ENCODE measurements around the gene HLCS.

HLCS gene

DNA sequence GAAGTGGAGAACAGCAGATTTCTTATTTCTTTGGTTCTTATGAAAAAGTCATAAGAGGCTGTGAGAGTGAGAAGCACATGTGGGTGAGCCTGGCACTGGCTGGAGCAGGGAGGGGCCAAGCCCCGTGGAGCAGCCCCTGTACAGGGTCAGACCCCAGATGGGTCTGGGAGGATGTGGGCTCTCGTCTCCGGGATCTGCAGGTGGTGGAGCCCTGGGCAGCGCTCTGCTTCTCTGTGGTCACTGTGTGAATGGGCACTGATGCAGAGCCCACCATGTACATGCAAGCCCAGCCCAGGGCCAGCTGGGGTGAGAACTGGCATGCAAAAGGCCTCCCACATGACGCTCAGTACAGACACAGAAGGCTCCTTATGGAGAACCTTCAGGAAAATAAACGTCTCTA is 200.0 kb downstream of the HLCS start:
- DNase-seq: no peak

DNA sequence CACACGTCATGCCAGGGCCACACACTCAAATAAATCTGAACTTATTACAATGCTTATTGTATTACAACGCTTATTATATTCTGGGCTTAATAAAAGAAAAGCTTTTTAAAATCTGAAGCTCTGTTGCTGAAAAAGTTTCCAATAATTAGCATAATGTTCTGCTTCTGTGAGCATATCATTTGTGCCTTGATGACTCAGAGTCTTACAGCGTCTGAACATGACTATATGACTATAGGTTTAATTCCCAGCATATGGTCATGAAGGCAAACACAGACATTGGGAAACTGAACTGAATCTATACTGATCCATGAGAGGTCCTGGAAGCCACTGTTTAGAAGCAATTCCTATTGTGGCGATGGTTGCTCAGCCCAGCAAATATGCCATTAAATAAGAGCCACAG is 201.2 kb downstream of the HLCS start:
- no peak for DNase-seq

DNA sequence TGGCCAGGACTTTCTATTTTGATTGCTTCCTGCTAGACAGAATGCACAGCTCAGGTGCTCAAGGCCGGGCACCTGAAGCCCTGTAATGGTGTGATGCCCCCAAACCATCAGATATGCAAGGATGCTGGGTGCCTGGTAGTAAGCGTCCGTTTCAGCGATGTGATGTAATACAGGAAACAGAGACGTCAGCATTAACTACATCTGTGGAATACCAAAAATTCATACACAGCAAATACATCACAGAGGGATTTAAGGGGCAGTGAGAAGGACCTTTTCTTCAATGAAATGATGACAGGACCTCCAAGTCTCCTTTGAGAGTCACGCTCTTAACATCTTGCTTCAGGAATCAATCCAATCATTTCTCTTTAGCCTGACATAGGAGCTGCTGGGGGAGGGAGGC is 203.2 kb downstream of the HLCS start:
- no peak for DNase-seq

DNA sequence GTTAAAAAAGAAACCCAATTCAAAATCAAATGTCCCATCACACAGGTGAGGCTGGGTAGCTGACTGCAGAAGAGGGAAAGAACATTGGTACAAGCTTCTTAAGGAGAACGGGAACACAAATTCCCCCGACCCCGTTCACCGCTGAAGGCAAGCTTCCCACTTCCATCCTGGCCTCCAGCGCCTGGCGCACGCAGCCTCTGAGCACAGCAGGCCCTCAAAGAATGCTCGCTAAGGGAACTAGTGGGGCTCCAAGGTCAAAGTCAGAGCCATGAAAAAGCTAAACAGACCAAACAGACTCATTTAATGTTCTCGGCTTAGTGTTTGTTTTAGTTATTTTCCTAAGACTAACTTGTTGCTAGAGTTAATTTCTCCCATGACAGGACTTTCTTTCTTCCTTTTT is 203.8 kb downstream of the HLCS start:
- DNase-seq: no peak

DNA sequence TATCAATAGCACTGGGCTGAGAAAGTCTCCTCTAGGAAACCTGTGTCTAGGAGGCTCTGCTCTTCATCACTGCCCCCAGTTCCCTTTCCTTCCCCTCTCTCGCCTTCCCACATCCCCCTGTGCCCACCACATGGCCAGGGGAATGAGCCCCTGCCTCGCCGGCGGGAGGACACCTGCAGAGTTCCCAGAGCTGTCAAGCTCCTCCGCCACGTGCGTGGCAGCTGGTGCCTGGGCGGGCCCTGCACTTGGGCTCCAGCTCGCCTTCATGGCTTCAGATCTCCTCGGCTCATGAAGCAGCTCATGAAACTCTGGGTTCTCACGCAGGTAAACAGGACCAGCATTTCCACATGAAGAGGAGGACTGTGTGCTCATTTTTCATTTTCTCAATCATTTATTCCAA is 204.8 kb downstream of the HLCS start:
- DNase-seq: no peak

DNA sequence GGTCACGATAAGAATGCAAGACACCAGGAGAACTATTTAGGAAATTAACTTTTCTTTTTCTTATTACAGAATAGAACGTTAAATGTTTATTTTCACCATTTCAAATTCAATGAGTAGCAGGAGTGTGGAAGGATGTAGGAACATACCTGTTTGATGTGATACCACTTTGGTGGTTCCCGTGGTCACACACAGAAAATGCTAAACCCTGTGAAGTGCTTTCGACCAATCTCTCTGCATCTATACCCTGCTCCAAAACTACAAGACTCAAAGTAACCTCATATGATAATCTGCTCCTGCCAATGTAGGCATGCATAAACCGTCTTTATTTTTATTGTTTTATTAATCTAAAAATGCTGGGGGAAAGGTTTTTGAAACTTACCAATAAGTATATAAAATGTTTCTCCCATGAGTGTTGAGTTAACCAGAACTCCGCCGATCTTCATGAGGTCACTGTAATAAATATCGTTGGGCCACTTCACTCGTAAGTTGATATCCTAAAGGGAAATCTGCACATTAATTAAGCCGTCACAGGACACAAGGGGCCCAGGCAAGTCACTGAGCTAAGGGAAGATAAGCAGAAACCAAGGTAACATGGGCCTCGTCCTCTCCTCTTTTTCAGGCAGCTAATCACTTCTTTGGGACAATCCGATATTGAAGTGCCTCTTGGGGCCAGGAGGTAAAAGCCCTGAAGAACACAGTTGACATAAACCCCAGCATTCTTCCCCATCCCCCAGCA is 207.0 kb downstream of the HLCS start:
- peak; percentile 50 for DNase-seq

DNA sequence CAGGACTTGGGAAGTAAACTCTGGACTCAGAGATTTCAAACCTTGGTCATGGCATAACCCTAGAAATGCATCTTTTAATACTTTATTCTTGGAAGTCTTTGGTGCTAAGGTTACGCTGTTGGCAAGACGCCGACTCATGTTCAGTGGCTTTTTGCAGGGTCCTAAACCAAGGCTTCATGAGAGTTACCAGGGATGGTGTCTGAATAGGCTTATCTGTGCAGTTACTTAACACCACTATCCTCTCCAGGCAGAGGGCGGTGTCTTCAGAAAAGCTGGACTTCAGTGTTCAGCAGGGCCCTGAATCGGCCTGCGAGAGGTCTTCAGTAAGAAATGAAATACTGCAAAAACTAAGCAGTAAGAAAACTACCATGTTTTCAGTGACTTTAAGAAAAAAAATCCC is 209.3 kb downstream of the HLCS start:
- no peak for DNase-seq

DNA sequence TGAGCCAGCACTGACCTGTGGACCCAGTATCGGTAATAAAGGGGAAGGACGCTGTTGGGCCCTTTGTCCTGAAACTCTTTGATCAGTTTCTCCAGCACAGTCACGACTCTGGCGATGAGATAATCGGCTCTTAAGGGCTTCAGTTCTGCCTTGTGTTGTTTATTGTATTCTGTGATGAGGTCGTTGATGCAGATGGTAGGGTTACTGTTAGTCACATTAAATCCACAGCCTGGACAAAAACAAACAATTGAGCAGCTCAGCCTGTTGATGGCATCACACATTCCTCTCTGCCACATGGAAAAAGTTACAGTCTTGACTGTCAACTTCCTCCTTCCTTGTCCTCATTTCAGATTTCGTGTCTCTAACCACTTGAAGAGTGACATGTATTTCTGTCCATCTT is 209.9 kb downstream of the HLCS start:
- no peak for DNase-seq

DNA sequence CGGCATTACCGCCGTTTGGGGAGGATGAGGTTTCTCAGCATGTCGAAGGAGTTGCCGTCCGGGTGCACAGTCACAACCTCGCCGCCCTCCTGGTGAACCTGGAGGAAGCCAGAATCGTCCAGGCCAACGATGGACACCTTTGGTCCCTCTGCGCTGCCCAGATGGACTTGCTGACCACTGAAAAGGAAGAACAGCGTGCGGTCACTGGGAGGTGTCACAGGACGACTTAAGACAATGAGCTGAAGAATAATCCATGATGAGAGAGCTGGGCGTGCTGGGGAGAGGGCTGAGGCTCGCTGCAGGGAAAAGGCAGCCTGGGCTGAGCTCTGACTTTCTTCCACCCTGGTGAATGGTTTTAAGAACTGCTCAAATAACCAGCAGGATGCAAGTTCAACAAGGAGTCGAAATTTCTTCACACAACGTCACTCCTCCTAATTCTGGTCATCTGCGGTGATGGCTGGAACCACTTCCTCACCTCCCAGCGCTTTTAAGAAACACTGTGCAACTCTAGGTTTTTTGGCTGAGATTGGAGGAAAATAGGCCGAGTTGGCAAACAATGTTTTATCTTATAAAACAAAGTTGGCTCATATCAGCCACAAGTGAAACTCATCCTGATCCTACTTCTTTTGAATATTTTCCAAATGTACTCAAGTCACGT is 212.1 kb downstream of the HLCS start:
- no peak for DNase-seq

DNA sequence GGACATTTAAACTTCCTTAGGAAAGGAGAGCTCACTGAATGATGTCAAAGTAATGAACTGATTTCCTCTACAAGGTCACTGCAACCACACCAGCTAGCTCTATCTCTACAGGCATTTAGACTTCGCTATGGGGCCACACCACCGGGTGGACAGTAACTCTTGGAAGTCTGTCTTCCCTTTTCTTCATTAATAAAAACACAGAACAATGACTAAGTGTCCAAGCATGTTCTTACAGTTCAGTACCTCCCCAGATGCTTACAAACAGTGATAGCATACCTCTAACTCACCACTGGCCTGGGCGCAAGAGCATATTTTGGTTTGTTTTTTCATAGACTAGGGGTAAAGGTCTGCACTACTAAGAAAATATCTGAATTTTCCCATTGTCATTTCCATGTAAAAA is 212.9 kb downstream of the HLCS start:
- DNase-seq: no peak

DNA sequence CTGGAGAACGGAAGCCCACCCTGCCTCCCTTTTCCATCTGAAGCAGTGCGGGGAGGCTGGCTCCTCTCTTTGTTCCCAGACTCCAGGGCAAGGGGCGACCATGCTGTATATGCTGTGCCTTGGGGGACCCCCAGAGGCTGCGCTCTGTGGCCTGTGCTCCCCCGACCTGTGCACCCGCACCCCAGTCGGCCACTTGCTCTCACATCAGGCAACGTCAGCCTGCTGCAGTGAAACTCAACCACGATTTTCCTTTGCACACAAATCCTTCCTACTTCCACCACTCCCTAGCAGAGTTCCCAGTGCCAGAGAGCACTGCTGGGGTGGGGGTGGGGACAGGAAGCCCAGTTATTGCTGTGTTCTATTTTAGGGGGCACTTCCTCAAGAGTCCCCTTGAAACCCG is 215.1 kb downstream of the HLCS start:
- no peak for DNase-seq

DNA sequence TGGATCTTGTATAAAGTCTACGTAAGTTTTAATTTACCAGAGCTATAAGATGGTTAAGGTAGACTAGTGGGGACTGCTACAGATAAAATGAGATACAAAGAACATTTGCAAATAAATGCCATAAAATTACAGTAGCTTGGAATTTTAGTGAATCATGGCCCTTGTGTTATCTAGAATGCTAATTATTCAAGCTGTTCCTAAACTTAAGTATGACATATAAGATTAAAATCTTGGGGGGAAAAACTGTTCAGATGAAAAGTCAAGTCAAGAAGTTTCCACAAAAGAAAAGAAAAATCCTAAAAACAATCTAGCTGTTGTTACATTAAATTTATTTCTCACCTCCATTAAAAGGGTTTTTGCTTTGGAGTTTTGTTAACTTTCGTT is 215.9 kb downstream of the HLCS start:
- no peak for DNase-seq

DNA sequence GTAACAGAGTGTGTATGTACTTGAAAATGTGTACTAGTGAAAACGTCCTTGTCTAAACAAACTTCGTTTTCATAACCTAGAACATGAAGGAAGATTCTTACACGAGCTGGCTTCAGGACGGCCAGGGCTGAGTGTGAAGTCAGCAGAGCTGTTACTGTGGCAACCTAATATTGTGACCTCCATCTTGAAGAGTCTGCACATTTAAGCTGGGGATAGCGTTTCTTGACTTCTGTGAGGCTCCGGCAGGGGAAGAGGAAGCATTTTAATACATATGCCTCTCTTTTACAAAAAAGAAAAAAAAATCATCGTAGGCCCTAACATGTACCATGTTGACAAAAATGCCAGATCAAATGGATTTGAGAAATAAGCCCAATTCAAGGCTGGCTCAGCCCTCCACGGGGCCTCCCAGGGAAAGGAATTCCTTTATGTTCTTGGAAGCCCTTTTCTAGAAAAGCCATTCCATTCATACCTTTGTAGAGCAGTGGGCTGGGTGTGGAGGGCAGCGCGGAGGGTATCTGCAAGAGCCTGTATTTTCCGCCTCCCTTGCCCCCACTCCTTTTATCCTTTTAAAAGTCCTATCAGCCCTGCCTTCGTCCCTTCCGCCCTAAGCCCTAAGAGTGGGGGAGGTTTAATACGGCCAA is 216.4 kb downstream of the HLCS start:
- no peak for DNase-seq

DNA sequence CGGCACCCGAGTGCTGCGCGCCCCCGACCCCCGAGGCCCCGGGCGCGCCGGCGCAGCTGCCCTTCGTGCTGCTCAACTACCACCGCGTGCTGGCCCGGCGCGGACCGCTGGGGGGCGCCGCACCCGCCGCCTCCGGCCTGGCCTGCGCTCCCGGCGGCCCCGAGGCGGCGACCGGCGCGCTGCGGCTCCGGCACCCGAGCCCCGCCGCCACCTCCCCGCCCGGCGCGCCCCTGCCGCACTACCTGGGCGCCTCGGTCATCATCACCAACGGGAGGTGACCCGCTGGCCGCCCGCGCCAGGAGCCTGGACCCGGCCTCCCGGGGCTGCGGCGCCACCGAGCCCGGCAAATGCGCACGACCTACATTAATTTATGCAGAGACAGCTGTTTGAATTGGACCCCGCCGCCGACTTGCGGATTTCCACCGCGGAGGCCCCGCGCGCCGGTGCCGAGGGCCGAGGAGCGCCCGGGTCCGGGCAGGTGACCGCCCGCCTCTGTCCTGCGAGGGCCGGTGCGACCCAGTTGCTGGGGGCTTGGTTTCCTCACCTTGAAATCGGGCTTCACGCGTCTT is 218.6 kb downstream of the HLCS start:
- no peak for DNase-seq

DNA sequence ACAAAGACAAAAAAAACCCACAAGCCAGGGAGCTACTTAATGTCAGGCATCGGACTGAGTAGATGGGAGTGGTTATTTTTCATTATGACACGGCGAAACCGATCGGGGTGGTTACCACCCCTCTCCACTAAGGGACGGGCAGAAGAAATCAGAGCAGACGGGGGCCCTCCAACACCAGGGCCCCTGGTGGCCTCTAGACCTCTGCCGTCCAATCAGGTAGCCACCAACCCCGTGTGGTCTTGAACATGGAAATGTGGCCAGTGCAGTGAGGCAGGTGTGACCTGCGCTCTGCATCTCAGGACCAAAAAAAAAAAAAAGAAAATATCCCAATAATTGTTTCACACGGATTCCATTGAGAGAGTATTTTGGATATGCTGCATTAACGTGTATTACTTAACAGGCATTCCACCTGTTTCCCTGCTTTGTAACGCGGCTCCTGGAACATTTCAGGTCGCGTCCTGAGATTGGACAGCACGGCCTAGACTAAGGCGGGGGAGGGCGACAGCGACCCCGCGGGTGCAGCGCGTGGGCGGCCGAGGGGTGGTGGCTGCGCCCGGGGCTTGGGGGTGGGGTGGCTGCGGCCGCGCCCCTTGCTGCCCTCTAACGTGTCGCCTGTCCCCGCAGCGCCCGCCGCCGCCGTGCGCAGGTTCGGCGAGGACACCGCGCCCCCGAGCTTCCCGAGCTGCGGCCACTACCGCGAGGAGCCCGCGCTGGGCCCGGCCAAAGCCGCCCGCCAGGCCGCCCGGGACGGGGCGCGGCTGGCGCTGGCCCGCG is 219.2 kb downstream of the HLCS start:
- no peak for DNase-seq

DNA sequence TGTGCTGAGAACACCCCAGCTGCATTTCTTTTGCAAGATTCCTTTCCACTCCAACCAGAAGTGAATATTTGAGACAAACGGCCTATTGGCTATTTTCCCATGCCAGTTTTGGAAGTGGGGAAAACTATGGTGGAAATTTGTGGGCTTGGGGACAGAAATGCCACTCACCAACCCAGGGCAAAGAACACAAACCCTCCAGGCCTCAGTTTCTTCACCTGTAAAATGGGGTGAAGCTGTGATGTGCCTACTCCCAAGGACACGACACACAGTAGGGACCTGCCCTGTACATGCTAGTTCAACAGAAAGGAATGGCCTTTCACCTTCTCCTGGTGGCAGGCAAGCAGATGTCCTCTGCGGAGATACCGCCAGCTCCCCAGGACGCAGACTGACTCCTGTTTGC is 221.0 kb downstream of the HLCS start:
- no peak for DNase-seq

DNA sequence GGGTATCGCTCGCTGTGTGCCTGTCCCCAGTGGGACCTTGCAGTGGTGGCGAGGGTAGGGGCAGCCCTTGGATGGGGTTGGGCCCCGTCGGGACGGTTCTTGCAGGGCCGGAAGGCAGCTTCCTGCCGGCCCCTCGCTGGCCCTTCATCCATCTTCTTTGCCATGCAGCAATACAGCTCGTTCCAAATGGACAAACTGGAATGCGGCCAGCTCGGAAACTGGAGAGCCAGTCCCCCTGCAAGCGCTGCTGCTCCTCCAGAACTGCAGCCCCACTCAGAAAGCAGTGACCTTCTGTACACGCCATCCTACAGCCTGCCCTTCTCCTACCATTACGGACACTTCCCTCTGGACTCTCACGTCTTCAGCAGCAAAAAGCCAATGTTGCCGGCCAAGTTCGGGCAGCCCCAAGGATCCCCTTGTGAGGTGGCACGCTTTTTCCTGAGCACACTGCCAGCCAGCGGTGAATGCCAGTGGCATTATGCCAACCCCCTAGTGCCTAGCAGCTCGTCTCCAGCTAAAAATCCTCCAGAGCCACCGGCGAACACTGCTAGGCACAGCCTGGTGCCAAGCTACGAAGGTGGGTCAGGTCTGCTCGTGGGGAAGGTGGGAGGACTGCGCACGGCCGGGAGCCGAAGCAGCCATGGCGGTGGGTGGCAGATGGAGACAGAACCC is 221.8 kb downstream of the HLCS start:
- no peak for DNase-seq

DNA sequence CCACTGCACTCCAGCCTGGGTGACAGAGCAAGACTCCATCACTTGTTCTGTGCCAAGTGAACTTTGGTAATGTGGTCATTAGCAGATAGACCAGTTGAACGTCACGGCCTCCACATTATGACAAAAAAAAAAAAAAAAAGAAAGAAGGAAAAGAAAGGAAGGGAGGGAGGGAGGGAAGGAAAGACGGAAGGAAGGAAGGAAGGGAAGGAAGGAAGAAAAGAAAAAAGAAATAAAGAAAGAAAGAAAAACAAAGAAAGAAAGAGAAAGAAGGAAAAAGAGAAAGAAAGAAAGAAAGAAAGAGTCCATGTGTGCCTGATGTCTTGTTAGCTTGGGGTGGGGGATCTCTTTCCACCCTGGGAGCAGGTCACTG is 222.3 kb downstream of the HLCS start:
- no peak for DNase-seq

DNA sequence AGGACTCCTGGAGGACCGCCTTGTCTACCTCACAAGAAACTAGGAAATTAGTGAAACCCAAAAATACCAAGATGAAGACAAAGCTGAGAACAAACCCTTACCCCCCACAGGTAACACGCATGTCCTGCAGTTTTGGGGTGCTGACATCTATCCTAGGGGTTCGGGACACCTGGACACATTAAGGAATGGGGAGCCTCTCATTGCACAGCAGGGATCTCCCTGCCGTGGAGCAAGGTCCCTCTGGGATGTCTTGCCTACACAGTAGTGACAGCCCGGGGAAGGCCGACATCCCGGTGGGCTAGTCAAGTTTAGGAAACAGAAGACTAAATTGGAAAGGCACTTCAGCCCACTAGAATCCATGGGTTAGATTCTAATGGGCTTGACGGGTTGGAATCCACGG is 223.0 kb downstream of the HLCS start:
- DNase-seq: no peak

DNA sequence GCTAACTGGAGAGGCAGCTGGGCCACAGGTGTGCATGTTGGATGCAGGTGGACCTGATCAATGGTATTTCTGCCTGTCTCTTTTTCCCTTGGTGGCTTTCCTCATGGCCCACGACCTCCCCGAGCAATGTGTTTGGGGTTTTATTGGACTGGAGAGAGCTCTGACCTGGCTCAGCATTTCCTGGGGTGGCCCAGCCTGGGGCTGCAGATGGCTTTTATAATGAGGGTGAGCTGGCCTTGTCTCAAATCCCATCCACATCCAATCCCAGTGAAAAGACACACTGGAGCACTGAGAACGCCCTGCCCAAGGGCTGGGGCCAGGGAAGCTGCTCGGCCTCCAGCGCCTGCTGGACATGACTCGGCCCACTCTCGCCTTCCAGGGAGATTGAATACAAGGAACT is 223.5 kb downstream of the HLCS start:
- DNase-seq: no peak

DNA sequence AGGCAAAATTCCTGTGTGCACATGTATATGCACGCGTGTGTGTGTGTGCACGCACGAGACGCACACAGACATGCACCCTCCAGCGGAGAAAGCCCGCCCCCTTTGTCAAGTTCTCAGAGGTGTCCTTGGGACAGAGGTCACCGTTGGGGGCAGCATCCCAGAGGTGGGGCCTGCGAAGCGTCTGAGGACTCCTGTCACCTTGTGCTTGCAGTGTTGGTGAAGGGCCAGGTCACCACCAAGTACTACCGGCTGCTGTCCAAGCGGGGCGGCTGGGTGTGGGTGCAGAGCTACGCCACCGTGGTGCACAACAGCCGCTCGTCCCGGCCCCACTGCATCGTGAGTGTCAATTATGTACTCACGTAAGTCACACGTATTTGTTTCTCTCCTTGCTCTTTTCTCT is 225.0 kb downstream of the HLCS start:
- no peak for DNase-seq

DNA sequence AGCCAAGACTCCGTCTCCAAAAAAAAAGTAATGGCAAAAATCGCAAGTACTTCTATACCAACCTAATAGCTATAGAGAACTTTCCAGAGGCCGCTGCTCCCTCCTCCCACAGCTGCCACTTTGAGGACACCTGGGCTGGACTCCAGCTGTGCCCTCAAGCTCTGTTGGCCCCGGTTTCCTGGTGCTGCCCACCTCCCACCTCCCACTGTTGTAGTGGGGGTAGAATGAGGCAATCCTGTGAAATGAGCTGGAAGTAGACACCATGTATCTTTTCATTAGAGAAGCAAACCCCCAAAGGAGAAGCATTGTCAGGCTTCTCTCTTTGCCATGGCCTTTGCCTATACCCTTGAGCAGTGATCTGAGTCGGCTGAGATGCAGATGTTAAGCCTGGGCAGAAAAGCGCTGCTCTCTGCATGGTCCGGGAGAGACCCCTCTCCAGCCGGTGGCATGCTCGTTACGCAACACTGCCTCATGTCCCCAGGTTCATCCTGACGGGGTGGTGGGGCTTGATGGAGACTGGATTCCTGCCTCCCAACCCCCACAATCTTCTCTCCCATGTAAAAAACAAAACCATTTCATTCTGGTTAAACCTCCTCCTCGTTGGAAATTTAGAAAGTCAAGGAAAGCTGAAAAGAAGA is 227.9 kb downstream of the HLCS start:
- no peak for DNase-seq
